HFFc6 (cell line): ENCODE results near the gene TM7SF3. TPM values are rescaled to one million over a fixed set of nuclear protein-coding genes. Genes with fewer than 3 reads are reported as not detected.
A peak's percentile ranks its signal among the peaks of the same experiment; 100 is the strongest.

Source experiments
- DNase-seq: peaks from one replicate; pipeline ENCODE4 v3.0.0-alpha.2; 2018
- H3K27ac Mint-ChIP-seq: 2 replicates; pipeline ENCODE4 v1.8.0; 2020; ENCODE audit warnings: mild to moderate bottlenecking, mixed read lengths
- H3K27me3 Mint-ChIP-seq: 2 replicates; pipeline ENCODE4 v1.8.0; 2021; ENCODE audit warnings: mild to moderate bottlenecking, moderate library complexity, mixed read lengths; ENCODE audit not compliant: insufficient read depth
- H3K36me3 Mint-ChIP-seq: 2 replicates; pipeline ENCODE4 v1.8.0; 2021; ENCODE audit warnings: low read depth, mixed read lengths
- H3K4me1 Mint-ChIP-seq: 2 replicates; pipeline ENCODE4 v1.8.0; 2020; ENCODE audit warnings: low read depth, mixed read lengths
- H3K4me3 Mint-ChIP-seq: 2 replicates; pipeline ENCODE4 v1.8.0; 2020; ENCODE audit warnings: mild to moderate bottlenecking, moderate library complexity, mixed read lengths
- H3K9me3 Mint-ChIP-seq: 2 replicates; pipeline ENCODE4 v1.8.0; 2020; ENCODE audit warnings: mild to moderate bottlenecking, mixed read lengths
- CTCF ChIP-seq: fragments of 200-600 bp; sonication (generic); IDR thresholded peaks from 2 replicates; pipeline ENCODE4 v1.5.0; 2021; ENCODE audit warnings: antibody characterized with exemption, mild to moderate bottlenecking
- total RNA-seq, 6 experiments: library from RNA; stranded (reverse); fragmentation: NEBNext Ultra II Directional; extraction: Animal tissue kit (Norgen Biotek cat#: 25700); gene quantifications; 2 replicates in 1 of 6; 3 replicates in 5 of 6; pipeline ENCODE4 v1.2.3, GENCODE V29; 2021

The TM7SF3 gene
- total RNA-seq, 6 experiments from 2014 or later = 60.7 to 75.5 (median 68.7) TPM

- peak; percentile 39 for DNase-seq
- H3K4me1 Mint-ChIP-seq = peaks cover 57% of the 10 kb centered on the region
- H3K36me3 Mint-ChIP-seq = no peaks in the 10 kb centered on the region
- TF ChIP-seq CTCF = no peak
- no peaks in the 10 kb centered on the region for H3K27me3 Mint-ChIP-seq
- no peaks in the 10 kb centered on the region for H3K9me3 Mint-ChIP-seq
- peak overlapping the region; percentile 88 for H3K27ac Mint-ChIP-seq
- peak overlapping the region; percentile 98 for H3K4me3 Mint-ChIP-seq
Observed at GRCh38 chr12:27013611-27014084, 536 bp downstream of the TM7SF3 start.

DNA sequence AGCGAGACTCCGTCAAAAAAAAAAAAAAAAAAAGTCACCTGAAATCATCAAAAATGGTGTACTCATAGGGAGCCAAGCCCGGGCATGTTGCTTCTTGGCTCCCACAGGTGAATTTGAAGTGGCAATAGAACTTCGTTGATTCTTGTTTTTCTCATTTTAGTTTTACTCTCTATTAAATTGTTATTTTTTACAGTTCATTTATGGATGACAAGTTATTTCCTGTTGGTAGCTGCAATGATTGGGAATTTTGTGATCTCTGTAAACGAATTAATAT, 1.3 kb downstream of the TM7SF3 start:
- H3K4me3 Mint-ChIP-seq = peak overlapping the region; percentile 98

DNA sequence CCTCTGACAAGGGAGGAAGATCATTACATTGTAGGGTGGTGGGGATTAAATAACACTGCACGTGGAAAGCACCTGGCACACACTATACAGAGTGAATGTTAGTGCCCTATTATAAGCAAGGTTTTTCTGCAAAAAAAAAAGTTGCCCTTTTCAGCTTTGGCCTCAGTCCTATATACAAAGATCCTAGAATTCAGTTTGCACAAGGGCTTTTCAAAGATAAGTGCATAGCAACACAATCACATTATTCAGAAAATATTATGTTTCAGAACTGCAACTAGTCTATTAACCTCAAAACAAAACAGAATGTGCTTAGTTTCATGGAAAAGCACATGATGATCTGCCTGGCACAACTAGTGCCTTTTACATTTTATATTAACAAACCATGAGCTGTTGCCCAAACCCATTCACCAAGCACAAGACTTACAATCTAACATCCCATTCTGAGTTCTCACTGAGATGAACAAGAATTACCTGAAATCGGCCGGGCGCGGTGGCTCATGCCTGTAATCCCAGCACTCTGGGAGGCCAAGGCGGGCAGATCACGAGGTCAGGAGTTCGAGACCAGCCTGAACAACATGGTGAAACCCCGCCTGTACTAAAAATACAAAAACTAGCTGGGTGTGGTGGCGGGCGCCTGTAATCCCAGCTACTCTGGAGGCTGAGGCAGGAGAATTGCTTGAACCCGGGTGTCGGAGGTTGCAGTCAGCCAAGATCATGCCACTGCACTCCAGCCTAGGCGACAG, 1.8 kb downstream of the TM7SF3 start:
- H3K4me3 Mint-ChIP-seq = peak overlapping the region; percentile 98
- no peaks in the 10 kb centered on the region for H3K9me3 Mint-ChIP-seq
- H3K36me3 Mint-ChIP-seq = no peaks in the 10 kb centered on the region
- no peak for TF ChIP-seq CTCF
- no peaks in the 10 kb centered on the region for H3K27me3 Mint-ChIP-seq
- H3K4me1 Mint-ChIP-seq = peaks cover 57% of the 10 kb centered on the region
- 0 out of 2 replicates have a peak overlapping the region, but pooled peaks have one; percentile 9 for H3K27ac Mint-ChIP-seq
- no peak for DNase-seq

More for the DNA sequence above, 1.3 kb downstream of the TM7SF3 start:
- Mint-ChIP-seq H3K27ac (peak overlapping the region; percentile 88; the same call in 1 of the 2 replicates), H3K27me3 (no peaks in the 10 kb centered on the region), H3K4me1 (peaks cover 57% of the 10 kb centered on the region), H3K9me3 (no peaks in the 10 kb centered on the region), H3K36me3 (no peaks in the 10 kb centered on the region)
- no peak for TF ChIP-seq CTCF
- DNase-seq = no peak

- TF ChIP-seq CTCF = peak; percentile 13; the same call in 1 of the 2 replicates
- no peaks in the 10 kb centered on the region for H3K9me3 Mint-ChIP-seq
- peaks cover 54% of the 10 kb centered on the region for H3K4me1 Mint-ChIP-seq
- peak overlapping the region; percentile 63 for H3K27ac Mint-ChIP-seq
- H3K36me3 Mint-ChIP-seq = no peaks in the 10 kb centered on the region
- H3K27me3 Mint-ChIP-seq = no peaks in the 10 kb centered on the region
- peak; percentile 15 for DNase-seq
- peak overlapping the region; percentile 22; the same call in 1 of the 2 replicates for H3K4me3 Mint-ChIP-seq
Observed at GRCh38 chr12:27009881-27010301, 4.3 kb downstream of the TM7SF3 start.

- H3K9me3 Mint-ChIP-seq = no peaks in the 10 kb centered on the region
- H3K27ac Mint-ChIP-seq = no peak overlapping the region
- DNase-seq = no peak
- no peak overlapping the region for H3K4me3 Mint-ChIP-seq
- H3K36me3 Mint-ChIP-seq = no peaks in the 10 kb centered on the region
- H3K27me3 Mint-ChIP-seq = no peaks in the 10 kb centered on the region
- TF ChIP-seq CTCF = no peak
- peaks cover 55% of the 10 kb centered on the region for H3K4me1 Mint-ChIP-seq
Observed at GRCh38 chr12:27008081-27008480, 6.1 kb downstream of the TM7SF3 start.
